HL-60 (cell line): ENCODE data around the gene KCNG2.

Experiments
- CTCF ChIP-seq: IDR thresholded peaks from one replicate; pipeline ENCODE4 v1.5.1; 2011; ENCODE audit warnings: low read length, control low read depth, inconsistent platforms; ENCODE audit not compliant: insufficient read depth
- GABPA ChIP-seq: IDR thresholded peaks from 2 replicates; pipeline ENCODE4 v1.6.1; 2012; ENCODE audit warnings: low read depth
- POLR2AphosphoS5 ChIP-seq: IDR thresholded peaks from 2 replicates; pipeline ENCODE4 v1.6.1; 2012; ENCODE audit warnings: low read depth
- REST ChIP-seq: IDR thresholded peaks from 2 replicates; pipeline ENCODE4 v1.6.1; 2012; ENCODE audit warnings: low read depth; ENCODE audit not compliant: insufficient replicate concordance
- SPI1 ChIP-seq: IDR thresholded peaks from 2 replicates; pipeline ENCODE4 v1.6.1; 2012; ENCODE audit warnings: low read depth, mild to moderate bottlenecking, borderline replicate concordance

- TF ChIP-seq CTCF (no peak), POLR2AphosphoS5 (no peak), REST (no peak), GABPA (no peak), SPI1 (no peak)
Observed at GRCh38 chr18:79881695-79882094, 84.0 kb downstream of the KCNG2 start.
